Measurements from ENCODE around the gene DOK7. TPM values are rescaled to one million over a fixed set of nuclear protein-coding genes. Genes with fewer than 3 reads are reported as not detected.
A peak's percentile ranks its signal among the peaks of the same experiment; 100 is the strongest.

The DOK7 gene
- total RNA-seq, 1 donor from 2014 or later: 5.1 TPM

DNA sequence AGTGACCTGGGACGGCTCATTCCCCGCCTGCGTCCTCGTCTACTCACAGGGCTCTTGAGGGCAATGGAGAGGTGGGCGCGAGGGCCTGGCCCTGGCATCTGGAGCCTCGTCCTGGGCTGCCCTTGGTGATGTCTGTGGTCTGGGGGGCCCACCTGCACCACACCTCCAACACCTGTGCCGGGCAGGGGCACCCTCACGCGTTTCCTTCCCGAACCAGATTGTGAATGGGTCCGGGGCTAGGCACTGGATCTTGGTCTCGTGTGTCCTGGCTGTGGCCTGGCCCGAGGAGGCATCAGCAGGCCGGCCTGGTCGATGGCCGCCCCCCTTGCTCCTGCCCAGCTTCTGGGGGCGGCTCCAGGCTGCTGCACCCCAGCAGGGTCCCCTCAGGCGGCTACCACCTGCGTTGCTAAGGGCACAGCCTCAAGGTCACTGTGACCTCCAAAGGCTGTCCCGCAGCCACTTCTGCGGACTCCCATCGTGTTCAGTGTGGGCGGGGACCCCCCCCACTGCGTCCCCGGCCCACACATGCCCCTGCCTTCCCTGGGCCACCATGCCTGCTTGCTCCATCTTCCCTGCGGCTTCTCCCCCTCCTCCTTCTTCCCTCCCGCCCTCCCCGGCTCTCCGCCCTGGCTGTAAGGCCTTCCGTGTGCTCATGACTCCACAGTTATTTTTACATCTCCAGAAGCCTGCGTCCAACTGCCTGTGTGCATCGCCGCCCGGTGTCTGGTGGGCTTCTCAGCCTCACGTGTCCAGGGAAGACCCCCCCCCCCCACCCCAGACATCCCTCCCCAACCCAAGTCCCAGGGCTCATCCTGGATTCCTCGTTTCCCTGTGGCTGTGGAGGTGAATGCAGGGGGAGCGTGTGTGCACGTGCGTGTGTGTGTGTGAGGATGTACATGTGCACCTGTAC is 3.8 kb downstream of the DOK7 start:
- Mint-ChIP-seq H3K4me3 (ENCODE audit: unreplicated experiment) (no peak overlapping the region), H3K27me3 (ENCODE audit: unreplicated experiment) (no peaks in the 10 kb centered on the region), H3K9me3 (ENCODE audit: unreplicated experiment) (no peaks in the 10 kb centered on the region), H3K4me1 (ENCODE audit: low read depth, unreplicated experiment) (peaks cover 4% of the 10 kb centered on the region), H3K36me3 (ENCODE audit: unreplicated experiment) (no peaks in the 10 kb centered on the region), H3K27ac (ENCODE audit: unreplicated experiment) (no peak overlapping the region)
- TF ChIP-seq, protein P1, sequence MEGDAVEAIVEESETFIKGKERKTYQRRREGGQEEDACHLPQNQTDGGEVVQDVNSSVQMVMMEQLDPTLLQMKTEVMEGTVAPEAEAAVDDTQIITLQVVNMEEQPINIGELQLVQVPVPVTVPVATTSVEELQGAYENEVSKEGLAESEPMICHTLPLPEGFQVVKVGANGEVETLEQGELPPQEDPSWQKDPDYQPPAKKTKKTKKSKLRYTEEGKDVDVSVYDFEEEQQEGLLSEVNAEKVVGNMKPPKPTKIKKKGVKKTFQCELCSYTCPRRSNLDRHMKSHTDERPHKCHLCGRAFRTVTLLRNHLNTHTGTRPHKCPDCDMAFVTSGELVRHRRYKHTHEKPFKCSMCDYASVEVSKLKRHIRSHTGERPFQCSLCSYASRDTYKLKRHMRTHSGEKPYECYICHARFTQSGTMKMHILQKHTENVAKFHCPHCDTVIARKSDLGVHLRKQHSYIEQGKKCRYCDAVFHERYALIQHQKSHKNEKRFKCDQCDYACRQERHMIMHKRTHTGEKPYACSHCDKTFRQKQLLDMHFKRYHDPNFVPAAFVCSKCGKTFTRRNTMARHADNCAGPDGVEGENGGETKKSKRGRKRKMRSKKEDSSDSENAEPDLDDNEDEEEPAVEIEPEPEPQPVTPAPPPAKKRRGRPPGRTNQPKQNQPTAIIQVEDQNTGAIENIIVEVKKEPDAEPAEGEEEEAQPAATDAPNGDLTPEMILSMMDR (IDR thresholded peaks at IDR 0.05; ENCODE audit: partially characterized antibody, unreplicated experiment): no peak
- DNase-seq: peak; percentile 18

DNA sequence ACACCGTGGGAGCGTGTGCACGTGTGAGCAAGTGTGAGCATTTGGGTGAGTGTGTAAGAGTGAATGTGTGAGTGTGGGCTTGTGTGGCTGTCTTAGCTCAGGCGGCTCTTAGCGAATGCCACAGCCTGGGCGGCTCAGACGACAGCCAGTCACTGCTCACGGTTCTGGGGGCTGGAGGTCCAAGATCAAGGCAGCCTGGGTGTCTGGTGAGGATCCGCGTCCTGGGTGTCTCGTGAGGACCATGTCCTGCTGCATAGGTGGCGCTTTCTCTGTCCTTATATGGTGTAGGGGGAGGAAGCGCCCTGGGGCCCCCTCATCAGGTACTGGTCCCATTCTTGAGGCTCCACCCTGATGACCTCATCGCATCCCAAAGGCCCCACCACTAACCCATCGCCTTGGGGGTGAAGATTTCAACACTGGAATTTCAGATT is 4.5 kb downstream of the DOK7 start:
- Mint-ChIP-seq H3K36me3 (ENCODE audit: unreplicated experiment) (no peaks in the 10 kb centered on the region), H3K4me1 (ENCODE audit: low read depth, unreplicated experiment) (peaks cover 4% of the 10 kb centered on the region), H3K27ac (ENCODE audit: unreplicated experiment) (no peak overlapping the region), H3K9me3 (ENCODE audit: unreplicated experiment) (no peaks in the 10 kb centered on the region), H3K27me3 (ENCODE audit: unreplicated experiment) (no peaks in the 10 kb centered on the region), H3K4me3 (ENCODE audit: unreplicated experiment) (no peak overlapping the region)
- DNase-seq: peak; percentile 18
- TF ChIP-seq, protein P1 (IDR thresholded peaks at IDR 0.05; ENCODE audit: partially characterized antibody, unreplicated experiment): no peak

DNA sequence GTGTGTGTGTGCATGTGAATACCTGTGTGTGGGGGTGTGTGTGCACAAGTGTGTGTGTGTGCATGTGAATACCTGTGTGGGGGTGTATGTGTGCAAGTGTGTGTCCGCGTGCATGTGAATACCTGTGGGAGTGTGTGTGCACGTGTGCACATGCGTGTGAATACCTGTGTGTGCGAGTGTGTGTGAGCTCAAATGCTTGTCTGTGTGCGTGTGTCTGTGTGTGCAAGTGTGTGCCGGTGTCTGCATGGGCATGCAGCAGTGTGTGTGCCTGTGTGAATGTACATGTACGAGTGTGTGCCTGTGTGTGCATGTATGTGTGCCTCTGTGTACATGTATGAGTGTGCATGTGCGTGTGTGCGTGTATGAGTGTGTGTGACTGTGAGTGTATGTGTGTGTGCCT is 5.0 kb downstream of the DOK7 start:
- Mint-ChIP-seq H3K9me3 (ENCODE audit: unreplicated experiment) (no peaks in the 10 kb centered on the region), H3K27me3 (ENCODE audit: unreplicated experiment) (no peaks in the 10 kb centered on the region), H3K27ac (ENCODE audit: unreplicated experiment) (no peak overlapping the region), H3K4me3 (ENCODE audit: unreplicated experiment) (no peak overlapping the region), H3K36me3 (ENCODE audit: unreplicated experiment) (no peaks in the 10 kb centered on the region), H3K4me1 (ENCODE audit: low read depth, unreplicated experiment) (peaks cover 4% of the 10 kb centered on the region)
- no peak for DNase-seq
- TF ChIP-seq, protein P1 (IDR thresholded peaks at IDR 0.05; ENCODE audit: partially characterized antibody, unreplicated experiment): no peak

DNA sequence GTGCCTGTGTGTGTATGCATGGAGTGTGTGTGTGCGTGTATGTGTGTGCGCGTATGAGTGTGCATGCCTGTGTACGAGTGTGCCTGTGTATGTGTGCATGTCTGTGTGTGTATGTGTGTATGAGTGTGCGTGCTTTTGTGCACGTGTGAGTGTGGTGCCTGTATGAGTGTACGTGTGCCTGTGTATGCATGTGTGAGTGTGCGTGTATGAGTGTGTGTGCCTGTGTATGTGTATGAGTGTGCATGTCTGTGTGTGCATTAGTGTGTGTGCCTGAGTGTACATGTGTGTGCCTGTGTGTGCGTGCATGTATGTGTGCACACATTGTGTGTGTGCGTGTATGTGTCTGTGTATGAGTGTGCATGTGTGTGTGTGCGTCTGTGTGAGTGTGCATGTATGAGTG is 5.7 kb downstream of the DOK7 start:
- H3K27me3 Mint-ChIP-seq (ENCODE audit: unreplicated experiment): no peaks in the 10 kb centered on the region
- no peaks in the 10 kb centered on the region for H3K36me3 Mint-ChIP-seq (ENCODE audit: unreplicated experiment)
- no peak for DNase-seq
- no peak overlapping the region for H3K4me3 Mint-ChIP-seq (ENCODE audit: unreplicated experiment)
- peaks cover 4% of the 10 kb centered on the region for H3K4me1 Mint-ChIP-seq (ENCODE audit: low read depth, unreplicated experiment)
- H3K9me3 Mint-ChIP-seq (ENCODE audit: unreplicated experiment): no peaks in the 10 kb centered on the region
- no peak overlapping the region for H3K27ac Mint-ChIP-seq (ENCODE audit: unreplicated experiment)
- TF ChIP-seq, protein P1 (IDR thresholded peaks at IDR 0.05; ENCODE audit: partially characterized antibody, unreplicated experiment): no peak
